GM19397 (cell line): Measurements from ENCODE around the gene DIO1.
"Not testable (repeated sequence)": the region's sequence is repeated elsewhere in the genome, so short reads cannot be mapped to it uniquely, and the experiment has no call there.

Experiments used
- ATAC-seq: cut with Tn5 transposase; IDR thresholded peaks from one replicate; pipeline ENCODE4 v1.9.1; 2021; ENCODE audit warnings: mild to moderate bottlenecking, moderate library complexity; ENCODE audit not compliant: unreplicated experiment

Gene DIO1

GRCh38 chr1:53893999-53894636 is at the start of gene DIO1:
TSS of gene DIO1 (plus strand) at chr1:53894187. CDS start at chr1:53894211, 24 bp downstream.
- ATAC-seq, result no peak

GRCh38 chr1:53847980-53848379 is 46.0 kb upstream of the DIO1 start:
- no peak for ATAC-seq

GRCh38 chr1:53850082-53850673 is 43.8 kb upstream of the DIO1 start:
- ATAC-seq, result no peak

- no peak for ATAC-seq
Observed at GRCh38 chr1:53851571-53852285, 42.3 kb upstream of the DIO1 start.

GRCh38 chr1:53860967-53861411 is 33.0 kb upstream of the DIO1 start:
- no peak for ATAC-seq

- ATAC-seq, result no peak
Observed at GRCh38 chr1:53862507-53862906, 31.5 kb upstream of the DIO1 start.

- no peak for ATAC-seq
Observed at GRCh38 chr1:53868565-53868964, 25.4 kb upstream of the DIO1 start.

- no peak for ATAC-seq
Observed at GRCh38 chr1:53869454-53870117, 24.4 kb upstream of the DIO1 start.

- ATAC-seq, result no peak
Observed at GRCh38 chr1:53871221-53871620, 22.8 kb upstream of the DIO1 start.

GRCh38 chr1:53871773-53872484 is 22.1 kb upstream of the DIO1 start:
- ATAC-seq, result no peak

GRCh38 chr1:53875150-53875549 is 18.8 kb upstream of the DIO1 start:
- not testable (repeated sequence) for ATAC-seq

- no peak for ATAC-seq
Observed at GRCh38 chr1:53878492-53879105, 15.4 kb upstream of the DIO1 start.

- ATAC-seq, result not testable (repeated sequence)
Observed at GRCh38 chr1:53881853-53882252, 12.1 kb upstream of the DIO1 start.

GRCh38 chr1:53883600-53883999 is 10.4 kb upstream of the DIO1 start:
- not testable (repeated sequence) for ATAC-seq

GRCh38 chr1:53888681-53889080 is 5.3 kb upstream of the DIO1 start:
- no peak for ATAC-seq

GRCh38 chr1:53889304-53890298 is 4.4 kb upstream of the DIO1 start, which contains the start of gene YIPF1:
TSS of gene YIPF1 (minus strand) at chr1:53889797. CDS start at chr1:53888937, 860 bp downstream.
- peak; percentile 90 for ATAC-seq

GRCh38 chr1:53890522-53890941 is 3.5 kb upstream of the DIO1 start:
- no peak for ATAC-seq

GRCh38 chr1:53891018-53891417 is 3.0 kb upstream of the DIO1 start:
- ATAC-seq, result no peak

GRCh38 chr1:53891678-53892077 is 2.3 kb upstream of the DIO1 start:
- no peak for ATAC-seq
